ENCODE data around the gene MMEL1.
"Not testable (repeated sequence)": the region's sequence is repeated elsewhere in the genome, so short reads cannot be mapped to it uniquely, and the experiment has no call there.

Gene MMEL1

GRCh38 chr1:2571348-2571747, 61.5 kb downstream of the MMEL1 start:
- DNase-seq = no peak

- DNase-seq = no peak
These were observed 62.5 kb downstream of the MMEL1 start for GRCh38 chr1:2570332-2570731.

- DNase-seq = not testable (repeated sequence)
These were observed 63.1 kb downstream of the MMEL1 start for GRCh38 chr1:2569703-2570102.

- no peak for DNase-seq
These were observed 63.8 kb downstream of the MMEL1 start for GRCh38 chr1:2569060-2569459.

- DNase-seq = not testable (repeated sequence)
These were observed 64.5 kb downstream of the MMEL1 start for GRCh38 chr1:2568187-2568816.

- DNase-seq = no peak
These were observed 65.6 kb downstream of the MMEL1 start for GRCh38 chr1:2567083-2567679.

GRCh38 chr1:2566101-2567045, 66.4 kb downstream of the MMEL1 start:
- no peak for DNase-seq

GRCh38 chr1:2564815-2565374, 67.9 kb downstream of the MMEL1 start:
- no peak for DNase-seq

GRCh38 chr1:2564006-2564814, 68.6 kb downstream of the MMEL1 start:
- DNase-seq = no peak

GRCh38 chr1:2563205-2563604, 69.6 kb downstream of the MMEL1 start:
- DNase-seq = no peak

GRCh38 chr1:2561898-2562895, 70.6 kb downstream of the MMEL1 start:
- DNase-seq = no peak

- no peak for DNase-seq
These were observed 71.4 kb downstream of the MMEL1 start for GRCh38 chr1:2561446-2561845.

- no peak for DNase-seq
These were observed 72.3 kb downstream of the MMEL1 start for GRCh38 chr1:2560299-2561073.

- no peak for DNase-seq
These were observed 73.1 kb downstream of the MMEL1 start for GRCh38 chr1:2559509-2560298.

- no peak for DNase-seq
These were observed 74.0 kb downstream of the MMEL1 start for GRCh38 chr1:2558861-2559260.

- DNase-seq = no peak
These were observed 74.4 kb downstream of the MMEL1 start for GRCh38 chr1:2558420-2558819.

- no peak for DNase-seq
These were observed 75.1 kb downstream of the MMEL1 start for GRCh38 chr1:2557482-2558400.

GRCh38 chr1:2556678-2557481, 75.9 kb downstream of the MMEL1 start:
- no peak for DNase-seq

All from NCI-H446 (cell line).